ENCODE results near the gene HLCS. TPM values are rescaled to one million over a fixed set of nuclear protein-coding genes. Genes with fewer than 3 reads are reported as not detected.
A peak's percentile ranks its signal among the peaks of the same experiment; 100 is the strongest.

The HLCS gene
- total RNA-seq, 1 experiment from 2014 or later: 33.8 TPM

DNA sequence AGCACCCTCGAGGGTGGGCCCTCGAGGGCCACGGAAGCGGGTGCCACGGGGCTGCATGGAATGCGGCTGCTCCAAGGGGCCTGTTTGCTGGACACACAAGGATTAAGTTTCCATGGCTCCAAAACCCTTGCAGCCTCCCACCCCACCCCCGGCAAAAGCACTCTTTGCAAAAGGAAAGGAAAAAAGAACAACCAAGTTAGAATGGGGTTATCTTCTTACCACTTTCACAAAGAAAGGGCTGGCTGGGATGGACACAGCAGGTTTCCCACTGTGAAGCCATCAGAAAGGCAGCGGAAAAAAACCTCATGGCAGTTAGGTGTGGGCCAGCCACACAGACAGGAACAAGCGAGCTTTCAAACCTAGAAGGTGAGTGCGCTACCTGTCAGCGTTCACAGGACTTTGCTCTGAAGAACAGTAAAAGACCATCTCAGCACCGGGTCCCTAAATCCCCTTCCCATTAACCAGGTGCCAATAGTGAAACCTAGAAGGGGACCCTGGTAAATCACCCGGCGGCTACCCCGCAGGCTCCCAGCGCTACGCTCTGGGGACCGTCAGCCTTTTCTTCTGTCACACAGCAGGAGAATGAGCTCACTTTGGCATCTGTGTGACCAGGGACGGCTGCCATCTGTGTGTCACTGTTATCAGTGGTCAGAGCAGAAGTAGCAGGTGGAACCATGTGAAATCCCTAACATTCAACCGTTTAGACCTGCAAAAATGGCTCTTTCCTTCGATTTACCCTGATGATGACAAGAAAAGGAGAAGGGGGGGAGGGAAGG is 174.6 kb downstream of the HLCS start:
- in situ Hi-C loops (cut with HindIII; ENCODE audit: low pct_unique_long_range_greater_than_20kb, low sequenced_read_pairs): no loop called here

DNA sequence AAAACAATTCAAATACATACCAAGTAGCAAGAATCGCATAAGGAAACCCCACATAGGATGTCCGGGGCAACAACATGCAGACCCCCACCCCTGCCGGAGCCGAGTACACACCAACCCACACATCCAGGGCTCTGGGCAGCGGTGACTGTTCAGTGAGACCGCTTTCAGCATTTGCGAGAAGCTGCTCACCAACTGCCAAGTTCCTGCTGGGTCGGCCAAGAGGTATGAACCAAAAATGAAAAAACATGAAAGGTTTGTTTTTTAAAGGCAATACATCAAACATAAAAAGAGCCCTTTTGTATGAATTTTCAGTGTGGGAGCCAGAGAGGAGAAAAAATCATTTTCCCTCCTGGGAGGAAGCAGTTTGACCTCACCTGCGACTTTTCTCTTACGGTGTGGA is 175.3 kb downstream of the HLCS start:
- DNase-seq (ENCODE audit: low read depth, low spot score): no peak
- in situ Hi-C loops (cut with HindIII; ENCODE audit: low pct_unique_long_range_greater_than_20kb, low sequenced_read_pairs): no loop called here

More for the DNA sequence above, 174.6 kb downstream of the HLCS start:
- no peak for DNase-seq (ENCODE audit: low read depth, low spot score)

- in situ Hi-C loops (cut with HindIII; ENCODE audit: low pct_unique_long_range_greater_than_20kb, low sequenced_read_pairs): no loop called here
- DNase-seq (ENCODE audit: low read depth, low spot score): no peak
These were observed 175.9 kb downstream of the HLCS start for GRCh38 chr21:36790616-36791015.

DNA sequence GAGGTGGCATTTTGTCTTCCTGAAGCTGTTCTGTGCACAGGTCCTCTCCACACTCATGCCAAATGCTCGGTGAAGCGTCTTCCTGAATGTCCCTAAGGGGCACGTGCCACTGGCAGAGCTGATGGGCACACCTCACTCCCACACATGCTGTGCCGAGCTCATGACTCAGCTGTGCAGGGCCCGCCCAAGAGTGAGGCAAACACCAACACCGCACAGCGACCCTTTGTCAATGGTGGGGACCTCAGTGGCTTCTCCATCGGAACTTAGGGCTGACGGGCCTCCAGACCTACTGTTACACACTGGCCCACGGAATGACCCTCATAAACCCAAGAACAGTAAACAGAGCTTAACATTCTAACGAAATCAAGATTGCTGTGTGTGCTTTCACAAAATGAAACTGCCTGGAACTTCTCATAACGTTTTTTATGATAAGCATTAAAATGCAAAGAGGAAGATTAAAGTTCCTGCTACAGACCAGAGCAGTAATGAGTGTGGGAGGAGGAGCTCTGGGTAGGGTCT is 178.3 kb downstream of the HLCS start:
- in situ Hi-C loops (cut with HindIII; ENCODE audit: low pct_unique_long_range_greater_than_20kb, low sequenced_read_pairs): no loop called here
- DNase-seq (ENCODE audit: low read depth, low spot score): no peak

- DNase-seq (ENCODE audit: low read depth, low spot score): no peak
- in situ Hi-C loops (cut with HindIII; ENCODE audit: low pct_unique_long_range_greater_than_20kb, low sequenced_read_pairs): no loop called here
These were observed 180.3 kb downstream of the HLCS start for GRCh38 chr21:36786186-36786585.

DNA sequence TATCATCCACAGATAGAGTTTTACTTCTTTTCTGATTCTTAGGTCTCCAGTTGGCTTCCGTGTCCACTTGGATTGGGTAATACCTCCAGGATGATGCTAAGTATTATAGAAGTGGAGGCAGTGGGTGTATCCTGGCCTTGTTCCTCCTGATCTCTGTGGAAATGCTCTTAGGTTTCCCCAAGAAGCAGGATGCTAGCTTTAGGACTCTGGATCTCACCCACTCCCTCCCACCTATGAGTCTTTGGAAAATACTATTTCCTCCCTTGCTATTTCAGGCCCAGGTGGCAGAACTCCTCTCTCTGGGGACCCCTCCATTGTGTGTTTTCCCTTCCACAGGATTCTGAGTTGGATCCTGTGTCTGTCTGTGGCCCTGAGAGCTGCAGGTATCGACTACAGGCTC is 180.9 kb downstream of the HLCS start:
- in situ Hi-C loops (cut with HindIII; ENCODE audit: low pct_unique_long_range_greater_than_20kb, low sequenced_read_pairs): no loop called here
- DNase-seq (ENCODE audit: low read depth, low spot score): no peak

- no peak for DNase-seq (ENCODE audit: low read depth, low spot score)
- in situ Hi-C loops (cut with HindIII; ENCODE audit: low pct_unique_long_range_greater_than_20kb, low sequenced_read_pairs): no loop called here
These were observed 181.5 kb downstream of the HLCS start for GRCh38 chr21:36784947-36785346.

DNA sequence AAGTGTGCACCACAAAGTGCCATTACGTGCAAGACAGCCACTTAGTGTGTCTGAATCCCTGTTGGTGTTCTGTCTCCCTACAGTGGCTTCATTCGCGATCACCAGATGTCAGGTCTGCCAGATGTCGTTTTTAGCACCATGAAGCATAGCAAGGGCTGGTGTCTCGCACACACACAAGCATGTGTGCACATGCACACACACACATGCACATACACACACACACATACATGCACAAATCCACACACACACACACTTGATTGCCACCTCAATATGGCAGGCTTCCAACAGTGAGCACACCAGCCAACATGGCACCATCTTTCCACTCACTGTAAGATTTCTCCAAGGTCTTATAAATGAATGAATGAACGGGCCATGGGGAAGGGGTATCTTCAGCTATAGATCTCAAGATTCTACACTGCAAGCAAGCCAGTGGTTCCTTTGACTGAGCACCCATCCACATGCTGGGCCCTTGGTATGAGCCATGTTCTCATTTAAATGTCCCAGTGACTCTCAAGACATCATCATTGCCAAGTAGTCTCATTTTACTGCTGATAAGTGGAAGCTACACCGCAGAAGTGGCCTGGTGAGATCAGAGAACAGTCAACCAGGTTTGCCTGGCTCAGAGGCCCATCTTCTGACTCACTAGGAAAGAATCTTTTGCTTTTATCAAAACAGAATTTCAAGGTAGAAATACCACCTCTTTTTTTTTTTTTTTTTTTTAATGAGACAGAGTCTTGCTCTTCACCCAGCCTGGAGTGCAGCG is 182.7 kb downstream of the HLCS start:
- no peak for DNase-seq (ENCODE audit: low read depth, low spot score)
- in situ Hi-C loops (cut with HindIII; ENCODE audit: low pct_unique_long_range_greater_than_20kb, low sequenced_read_pairs): no loop called here

GRCh38 chr21:36780861-36781260 is 185.6 kb downstream of the HLCS start:
- in situ Hi-C loops (cut with HindIII; ENCODE audit: low pct_unique_long_range_greater_than_20kb, low sequenced_read_pairs): no loop called here
- DNase-seq (ENCODE audit: low read depth, low spot score): no peak

- in situ Hi-C loops (cut with HindIII; ENCODE audit: low pct_unique_long_range_greater_than_20kb, low sequenced_read_pairs): no loop called here
- DNase-seq (ENCODE audit: low read depth, low spot score): no peak
These were observed 189.4 kb downstream of the HLCS start for GRCh38 chr21:36776981-36777617.

DNA sequence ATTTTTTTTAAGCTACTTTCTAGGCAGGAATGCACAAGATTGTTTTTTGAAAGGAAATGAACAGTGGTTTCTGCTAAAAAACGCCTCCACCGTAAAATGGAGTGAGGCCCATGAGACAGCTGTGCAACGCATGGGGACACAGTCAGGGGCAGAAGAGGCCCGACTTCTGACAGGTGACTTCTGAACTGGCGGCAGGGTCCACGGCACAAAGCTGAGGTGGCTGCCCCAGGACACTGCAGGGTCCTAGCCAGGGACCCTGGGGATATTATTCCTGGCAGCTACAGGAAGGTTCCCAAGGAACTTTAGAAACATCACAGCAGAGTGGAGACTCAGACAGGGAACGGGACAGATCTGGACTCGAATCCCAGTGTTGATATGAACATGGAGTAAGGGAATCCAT is 192.5 kb downstream of the HLCS start:
- no peak for DNase-seq (ENCODE audit: low read depth, low spot score)
- in situ Hi-C loops (cut with HindIII; ENCODE audit: low pct_unique_long_range_greater_than_20kb, low sequenced_read_pairs): no loop called here

DNA sequence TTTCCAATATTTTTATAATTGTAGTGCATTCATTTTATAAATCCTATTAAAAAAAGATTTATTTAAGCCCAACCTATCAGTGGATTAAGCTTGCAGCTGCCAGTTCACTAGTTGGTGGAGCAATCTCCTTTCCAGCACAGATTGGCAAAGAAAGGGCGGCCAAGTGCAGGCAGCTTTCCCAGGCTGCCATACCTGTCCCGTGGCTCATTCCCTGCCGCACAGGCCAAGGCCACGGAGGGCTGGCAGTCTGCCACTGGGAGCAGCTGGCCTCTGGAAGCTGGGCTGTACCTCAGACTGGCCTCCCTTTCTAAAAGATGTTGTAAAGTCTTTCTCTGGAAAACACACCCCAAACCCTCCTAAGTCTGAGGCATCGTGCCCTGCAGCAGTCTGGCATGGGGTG is 193.4 kb downstream of the HLCS start:
- no peak for DNase-seq (ENCODE audit: low read depth, low spot score)
- in situ Hi-C loops (cut with HindIII; ENCODE audit: low pct_unique_long_range_greater_than_20kb, low sequenced_read_pairs): no loop called here

- in situ Hi-C loops (cut with HindIII; ENCODE audit: low pct_unique_long_range_greater_than_20kb, low sequenced_read_pairs): no loop called here
- peak; percentile 25 for DNase-seq (ENCODE audit: low read depth, low spot score)
These were observed 197.2 kb downstream of the HLCS start for GRCh38 chr21:36769051-36769839.

DNA sequence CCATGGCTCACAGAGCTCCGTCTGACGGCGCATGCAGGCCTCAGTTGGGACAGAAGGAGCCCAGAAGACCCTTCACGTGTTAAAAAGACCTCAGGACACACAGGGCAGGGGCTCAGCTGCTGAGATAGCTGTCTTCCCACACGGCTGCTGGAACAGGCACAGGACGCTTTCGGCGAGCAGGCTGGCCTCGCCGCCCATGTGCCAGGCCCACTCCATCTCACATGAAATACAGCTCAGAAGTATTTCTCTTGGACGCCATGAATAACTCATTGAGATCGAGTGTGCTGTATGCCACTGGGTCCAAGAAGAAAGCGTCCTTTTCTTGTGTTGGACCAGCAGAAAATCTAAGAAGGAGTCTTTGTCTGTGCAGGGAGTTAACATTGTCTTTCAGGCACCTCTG is 198.0 kb downstream of the HLCS start:
- in situ Hi-C loops (cut with HindIII; ENCODE audit: low pct_unique_long_range_greater_than_20kb, low sequenced_read_pairs): no loop called here
- peak; percentile 33 for DNase-seq (ENCODE audit: low read depth, low spot score)

DNA sequence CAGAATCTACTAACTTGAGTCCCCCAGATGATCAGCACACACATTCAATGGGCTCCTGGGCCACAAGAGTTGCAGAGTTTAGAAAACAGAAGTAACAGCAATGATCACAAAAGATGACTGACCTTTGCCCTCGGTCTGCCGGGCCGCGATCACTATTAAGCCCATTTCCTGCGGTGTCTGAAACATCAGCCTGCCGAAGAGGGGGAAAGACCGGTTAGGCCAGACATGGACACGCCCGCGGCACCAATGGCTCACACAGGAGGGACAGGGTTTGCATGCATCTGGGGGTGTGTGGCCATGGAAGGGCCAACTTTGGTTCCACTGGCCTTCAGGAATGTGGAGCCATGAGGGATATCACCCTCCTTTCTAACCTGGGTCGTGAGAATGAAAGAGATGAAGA is 199.4 kb downstream of the HLCS start:
- DNase-seq (ENCODE audit: low read depth, low spot score): no peak
- in situ Hi-C loops (cut with HindIII; ENCODE audit: low pct_unique_long_range_greater_than_20kb, low sequenced_read_pairs): no loop called here

- no peak for DNase-seq (ENCODE audit: low read depth, low spot score)
- in situ Hi-C loops (cut with HindIII; ENCODE audit: low pct_unique_long_range_greater_than_20kb, low sequenced_read_pairs): no loop called here
These were observed 200.0 kb downstream of the HLCS start for GRCh38 chr21:36766511-36766910.

- in situ Hi-C loops (cut with HindIII; ENCODE audit: low pct_unique_long_range_greater_than_20kb, low sequenced_read_pairs): no loop called here
These were observed 201.2 kb downstream of the HLCS start for GRCh38 chr21:36765229-36765628.

GRCh38 chr21:36763305-36763704 is 203.2 kb downstream of the HLCS start:
- no peak for DNase-seq (ENCODE audit: low read depth, low spot score)

More at GRCh38 chr21:36765229-36765628, 201.2 kb downstream of the HLCS start:
- DNase-seq (ENCODE audit: low read depth, low spot score): no peak

More at GRCh38 chr21:36763305-36763704, 203.2 kb downstream of the HLCS start:
- in situ Hi-C loops (cut with HindIII; ENCODE audit: low pct_unique_long_range_greater_than_20kb, low sequenced_read_pairs): no loop called here
